Chondrocyte (in vitro differentiated cells): ENCODE data around the gene CNOT6L. TPM values are rescaled to one million over a fixed set of nuclear protein-coding genes. Genes with fewer than 3 reads are reported as not detected.

Experiments
- DNase-seq: peaks from one replicate; pipeline ENCODE4 v3.0.0; 2021; ENCODE audit warnings: mixed read lengths, low spot score
- H3K27ac Mint-ChIP-seq: one replicate; pipeline ENCODE4 v1.8.0; 2021; ENCODE audit warnings: mild to moderate bottlenecking, moderate library complexity, mixed read lengths; ENCODE audit not compliant: unreplicated experiment
- H3K27me3 Mint-ChIP-seq: 2 replicates; pipeline ENCODE4 v1.8.0; 2021; ENCODE audit warnings: low read depth, mixed read lengths
- H3K36me3 Mint-ChIP-seq: 2 replicates; pipeline ENCODE4 v1.8.0; 2021; ENCODE audit warnings: low read depth, mixed read lengths
- H3K4me1 Mint-ChIP-seq: 2 replicates; pipeline ENCODE4 v1.8.0; 2021; ENCODE audit warnings: low read depth, mild to moderate bottlenecking, mixed read lengths
- H3K4me3 Mint-ChIP-seq: one replicate; pipeline ENCODE4 v1.8.0; 2021; ENCODE audit warnings: mild to moderate bottlenecking, moderate library complexity, mixed read lengths; ENCODE audit not compliant: unreplicated experiment
- H3K9me3 Mint-ChIP-seq: 2 replicates; pipeline ENCODE4 v1.8.0; 2021; ENCODE audit warnings: low read depth, mixed read lengths
- total RNA-seq: library from RNA; stranded (reverse); gene quantifications from 3 replicates; pipeline ENCODE4 v1.2.1, GENCODE V29; 2021
- TF ChIP-seq, protein P1 (sequence below): fragments of 200-600 bp; sonication (generic); IDR thresholded peaks from 2 replicates; pipeline ENCODE4 v1.5.0; 2021; ENCODE audit warnings: antibody characterized with exemption, mild to moderate bottlenecking, moderate library complexity

CNOT6L gene
- total RNA-seq, 1 donor from 2014 or later, result 25.5 TPM

DNA sequence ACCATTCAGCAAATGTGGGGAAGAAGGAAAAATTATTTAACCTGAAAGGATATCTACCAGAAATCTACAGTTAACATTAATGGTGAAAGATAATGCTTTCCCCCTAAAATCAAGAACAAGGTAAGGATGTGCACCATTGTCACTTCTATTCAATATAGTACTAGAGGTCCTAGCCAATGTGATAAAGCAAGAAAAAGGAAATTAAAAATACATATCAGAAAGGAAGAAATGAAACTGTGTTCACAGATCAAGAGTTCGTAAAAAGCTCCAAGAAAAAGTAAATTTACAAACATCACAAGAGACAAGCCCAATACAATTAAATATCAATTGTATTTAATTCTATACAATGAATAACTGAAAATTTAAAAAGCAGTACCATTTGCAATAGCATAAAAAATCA is 57.6 kb downstream of the CNOT6L start:
- H3K36me3 Mint-ChIP-seq, result peaks cover 20% of the 10 kb centered on the region
- peaks cover 28% of the 10 kb centered on the region for H3K9me3 Mint-ChIP-seq
- DNase-seq, result no peak
- no peaks in the 10 kb centered on the region for H3K4me1 Mint-ChIP-seq
- H3K4me3 Mint-ChIP-seq, result no peak overlapping the region
- TF ChIP-seq, protein P1, sequence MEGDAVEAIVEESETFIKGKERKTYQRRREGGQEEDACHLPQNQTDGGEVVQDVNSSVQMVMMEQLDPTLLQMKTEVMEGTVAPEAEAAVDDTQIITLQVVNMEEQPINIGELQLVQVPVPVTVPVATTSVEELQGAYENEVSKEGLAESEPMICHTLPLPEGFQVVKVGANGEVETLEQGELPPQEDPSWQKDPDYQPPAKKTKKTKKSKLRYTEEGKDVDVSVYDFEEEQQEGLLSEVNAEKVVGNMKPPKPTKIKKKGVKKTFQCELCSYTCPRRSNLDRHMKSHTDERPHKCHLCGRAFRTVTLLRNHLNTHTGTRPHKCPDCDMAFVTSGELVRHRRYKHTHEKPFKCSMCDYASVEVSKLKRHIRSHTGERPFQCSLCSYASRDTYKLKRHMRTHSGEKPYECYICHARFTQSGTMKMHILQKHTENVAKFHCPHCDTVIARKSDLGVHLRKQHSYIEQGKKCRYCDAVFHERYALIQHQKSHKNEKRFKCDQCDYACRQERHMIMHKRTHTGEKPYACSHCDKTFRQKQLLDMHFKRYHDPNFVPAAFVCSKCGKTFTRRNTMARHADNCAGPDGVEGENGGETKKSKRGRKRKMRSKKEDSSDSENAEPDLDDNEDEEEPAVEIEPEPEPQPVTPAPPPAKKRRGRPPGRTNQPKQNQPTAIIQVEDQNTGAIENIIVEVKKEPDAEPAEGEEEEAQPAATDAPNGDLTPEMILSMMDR, result no peak
- H3K27me3 Mint-ChIP-seq, result no peaks in the 10 kb centered on the region
- no peak overlapping the region for H3K27ac Mint-ChIP-seq

DNA sequence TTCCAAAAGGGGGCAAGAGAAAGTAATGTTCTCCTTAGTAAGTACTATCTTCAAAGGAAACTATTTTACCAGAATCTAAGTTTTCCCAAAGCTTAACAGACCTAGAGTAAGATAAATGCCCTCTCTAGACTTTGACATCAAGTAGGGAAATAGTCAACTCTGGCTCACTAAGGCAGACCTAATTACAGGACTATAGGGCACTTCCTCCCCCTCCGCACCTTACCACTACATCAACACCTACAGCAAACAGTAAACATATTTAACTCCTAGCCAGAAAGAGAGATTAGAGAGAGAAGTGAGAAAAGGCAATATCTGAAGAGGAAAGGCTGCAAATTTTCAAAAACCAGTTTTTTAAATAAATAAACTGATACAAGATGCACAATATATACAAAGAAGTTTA is 60.4 kb downstream of the CNOT6L start:
- Mint-ChIP-seq H3K9me3 (peaks cover 28% of the 10 kb centered on the region), H3K27me3 (no peaks in the 10 kb centered on the region), H3K27ac (no peak overlapping the region), H3K36me3 (peaks cover 22% of the 10 kb centered on the region), H3K4me3 (no peak overlapping the region), H3K4me1 (no peaks in the 10 kb centered on the region)
- DNase-seq, result no peak
- TF ChIP-seq, protein P1, result no peak

DNA sequence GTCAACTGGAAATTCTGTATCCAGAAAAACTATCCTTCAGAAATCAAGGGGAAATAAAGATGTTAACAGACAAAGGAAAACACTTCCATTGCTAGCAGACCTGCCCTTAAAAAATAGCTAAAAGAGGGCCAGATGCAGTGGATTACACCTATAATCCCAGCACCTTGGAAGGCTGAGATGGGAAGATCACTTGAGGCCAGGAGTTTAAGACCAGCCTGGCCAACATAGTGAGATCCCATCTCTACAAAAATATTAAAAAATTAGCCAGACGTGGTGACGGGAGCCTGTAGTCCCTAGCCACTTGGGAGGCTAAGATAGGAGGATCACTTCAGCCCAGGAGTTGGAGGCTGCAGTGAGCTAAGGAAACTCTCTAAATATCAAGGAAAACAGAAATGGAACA is 67.4 kb downstream of the CNOT6L start:
- TF ChIP-seq, protein P1, result no peak
- no peaks in the 10 kb centered on the region for H3K27me3 Mint-ChIP-seq
- H3K27ac Mint-ChIP-seq, result no peak overlapping the region
- H3K4me3 Mint-ChIP-seq, result no peak overlapping the region
- H3K4me1 Mint-ChIP-seq, result no peaks in the 10 kb centered on the region
- H3K36me3 Mint-ChIP-seq, result peaks cover 4% of the 10 kb centered on the region
- H3K9me3 Mint-ChIP-seq, result peaks cover 4% of the 10 kb centered on the region
- DNase-seq, result no peak

DNA sequence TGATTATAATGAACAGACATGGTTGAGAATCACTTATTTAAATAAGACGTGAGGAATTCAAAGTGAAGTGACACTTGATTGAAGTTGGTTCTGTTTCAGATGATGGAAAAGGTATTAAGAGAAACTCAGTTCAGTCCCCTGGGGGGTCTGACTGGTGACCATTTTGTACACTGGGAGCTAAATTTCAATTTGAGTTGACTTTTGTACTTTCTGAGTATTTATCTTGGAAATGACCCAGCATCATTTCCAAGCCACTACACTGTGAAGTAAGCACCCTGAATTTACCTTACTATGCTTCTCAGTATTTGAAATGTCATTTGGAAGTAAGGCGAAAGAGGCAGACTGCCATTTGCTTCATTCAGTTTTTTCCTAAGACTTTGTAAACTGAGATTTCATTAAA is 73.4 kb downstream of the CNOT6L start:
- Mint-ChIP-seq H3K27ac (no peak overlapping the region), H3K4me1 (peaks cover 8% of the 10 kb centered on the region), H3K27me3 (no peaks in the 10 kb centered on the region), H3K9me3 (no peaks in the 10 kb centered on the region), H3K4me3 (no peak overlapping the region), H3K36me3 (no peaks in the 10 kb centered on the region)
- no peak for DNase-seq
- TF ChIP-seq, protein P1, result no peak

DNA sequence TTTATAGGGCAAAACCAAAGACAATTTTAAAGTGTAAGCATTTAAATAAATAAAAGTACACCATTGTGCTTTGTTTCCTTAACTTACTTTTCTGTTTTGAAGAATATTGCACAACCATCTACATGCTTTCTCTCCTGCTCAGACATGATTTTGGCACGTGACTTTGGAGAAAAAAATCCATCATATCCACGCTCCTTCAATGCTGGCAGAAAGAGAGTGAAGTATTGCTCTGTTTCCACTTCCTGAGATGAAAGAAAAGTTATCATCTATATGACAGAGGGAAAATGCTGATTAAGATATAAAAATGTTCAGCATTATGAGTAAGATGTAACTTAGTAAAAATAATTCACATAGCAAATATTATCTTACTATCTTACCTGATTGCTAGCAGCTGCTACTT is 77.1 kb downstream of the CNOT6L start:
- Mint-ChIP-seq H3K27ac (no peak overlapping the region), H3K9me3 (no peaks in the 10 kb centered on the region), H3K4me3 (no peak overlapping the region), H3K27me3 (no peaks in the 10 kb centered on the region), H3K4me1 (peaks cover 8% of the 10 kb centered on the region), H3K36me3 (peaks cover 3% of the 10 kb centered on the region)
- no peak for DNase-seq
- TF ChIP-seq, protein P1, result no peak
